ENCODE measurements around the gene CDH15.
"Not testable (repeated sequence)": the region's sequence is repeated elsewhere in the genome, so short reads cannot be mapped to it uniquely, and the experiment has no call there.

Gene CDH15

GRCh38 chr16:89164847-89165680 lies 6.5 kb upstream of the CDH15 start:
- no peak overlapping the region for H3K4me3 ChIP-seq (ENCODE audit: low read depth, low read length)
- H3K27ac ChIP-seq (ENCODE audit: extremely low read depth, low read depth, low read length): no peak overlapping the region
- H3K4me1 ChIP-seq (ENCODE audit: control insufficient read depth, insufficient read depth, low read length): no peaks in the 10 kb centered on the region; the same call in 1 of the 2 replicates
- TF ChIP-seq ZNF133 (tag by site-specific recombination; IDR thresholded peaks at IDR 0.05) (no peak), ZNF530 (tag by site-specific recombination; IDR thresholded peaks at IDR 0.05; ENCODE audit: low read depth) (no peak), ZNF654 (tag by site-specific recombination; IDR thresholded peaks at IDR 0.05; ENCODE audit: low read depth) (no peak), ZBTB48 (tag by site-specific recombination; IDR thresholded peaks at IDR 0.05) (no peak), BCL6B (tag by site-specific recombination; IDR thresholded peaks at IDR 0.05) (no peak), ZNF146 (tag by site-specific recombination; IDR thresholded peaks at IDR 0.05) (no peak), ZNF311 (tag by site-specific recombination; IDR thresholded peaks at IDR 0.05; ENCODE audit: borderline replicate concordance) (no peak), YY1 (tag by site-specific recombination; IDR thresholded peaks at IDR 0.05) (no peak), PRDM10 (tag by site-specific recombination; IDR thresholded peaks at IDR 0.05) (no peak), HIC1 (tag by site-specific recombination; IDR thresholded peaks at IDR 0.05) (no peak), ZSCAN18 (tag by site-specific recombination; IDR thresholded peaks at IDR 0.05) (no peak), ZNF121 (tag by site-specific recombination; IDR thresholded peaks at IDR 0.05) (no peak)
- CTCF ChIA-PET: interaction anchor here (1.5 kb wide), 1 partner anchor 9 kb away, joined by 4 read pairs; no protein-coding TSS in a partner anchor
- H3K36me3 ChIP-seq (ENCODE audit: control insufficient read depth in 2 of 2, insufficient read depth in 1 of 2, low read length in 2 of 2): no peaks in the 10 kb centered on the region
- H3K9me3 ChIP-seq (ENCODE audit: control insufficient read depth, insufficient read depth, low read depth, low read length): no peaks in the 10 kb centered on the region
- POLR2A ChIA-PET: interaction anchor here (0.6 kb wide), 1 partner anchor 147 kb away, joined by 3 read pairs; no protein-coding TSS in a partner anchor

- H3K36me3 ChIP-seq (ENCODE audit: control insufficient read depth in 2 of 2, insufficient read depth in 1 of 2, low read length in 2 of 2); H3K4me3 ChIP-seq (ENCODE audit: low read depth, low read length); CTCF ChIA-PET; H3K9me3 ChIP-seq (ENCODE audit: control insufficient read depth, insufficient read depth, low read depth, low read length); POLR2A ChIA-PET; H3K4me1 ChIP-seq (ENCODE audit: control insufficient read depth, insufficient read depth, low read length); H3K27ac ChIP-seq (ENCODE audit: extremely low read depth, low read depth, low read length): not testable (repeated sequence)
- TF ChIP-seq EGR2 (tag by site-specific recombination; IDR thresholded peaks at IDR 0.05; ENCODE audit: low read depth) (0 out of 2 replicates have a peak, but pooled peaks have one; percentile 24), ZFHX2 (tag by site-specific recombination; conservative IDR thresholded peaks at IDR 0.05) (peak; percentile 22; the same call in 1 of the 2 replicates)
Measured at GRCh38 chr16:89165681-89165979, 5.9 kb upstream of the CDH15 start.
